HL-60 (cell line): ENCODE data around the gene RGP1.

Experiments
- CTCF ChIP-seq: IDR thresholded peaks from one replicate; pipeline ENCODE4 v1.5.1; 2011; ENCODE audit warnings: low read length, control low read depth, inconsistent platforms; ENCODE audit not compliant: insufficient read depth
- POLR2AphosphoS5 ChIP-seq: IDR thresholded peaks from 2 replicates; pipeline ENCODE4 v1.6.1; 2012; ENCODE audit warnings: low read depth

- TF ChIP-seq POLR2AphosphoS5: no peak
- TF ChIP-seq CTCF: no peak
Observed at GRCh38 chr9:35700031-35700430, 49.1 kb upstream of the RGP1 start.
